Measurements from ENCODE around the gene ERICH6B.
A peak's percentile ranks its signal among the peaks of the same experiment; 100 is the strongest.

The ERICH6B gene

GRCh38 chr13:45627656-45628055 lies 12.1 kb upstream of the ERICH6B start:
- no peaks in the 10 kb centered on the region for H3K79me2 ChIP-seq (ENCODE audit: insufficient read depth, low read length)
- H2AFZ ChIP-seq (ENCODE audit: low read depth, low read length) = no peak overlapping the region
- H3K4me1 ChIP-seq (ENCODE audit: insufficient read depth, low read length) = no peaks in the 10 kb centered on the region
- no peak overlapping the region for H3K4me2 ChIP-seq (ENCODE audit: insufficient read depth, low read length)
- H4K20me1 ChIP-seq (ENCODE audit: insufficient read depth, low read length) = no peaks in the 10 kb centered on the region
- no peaks in the 10 kb centered on the region for H3K9me3 ChIP-seq (ENCODE audit: insufficient read depth, low read length, severe bottlenecking)
- H3K27me3 ChIP-seq (ENCODE audit: insufficient read depth, low read length, poor library complexity) = peaks cover 18% of the 10 kb centered on the region
- TF ChIP-seq CTCF (IDR thresholded peaks at IDR 0.05; ENCODE audit: borderline replicate concordance, extremely low read depth, low read length, poor library complexity, severe bottlenecking) = no peak
- no peak for TF ChIP-seq EZH2 (IDR thresholded peaks at IDR 0.05; ENCODE audit: borderline replicate concordance, low read depth, low read length, severe bottlenecking)
- no peaks in the 10 kb centered on the region for H3K36me3 ChIP-seq (ENCODE audit: insufficient read depth, low read length)
- H3K9ac ChIP-seq (ENCODE audit: low read depth, low read length) = no peak overlapping the region
- DNase-seq (no peak), ATAC-seq (ENCODE audit: insufficient read depth, low read depth) (no peak)
- H3K27ac ChIP-seq (ENCODE audit: low read length) = no peak overlapping the region
- no peak overlapping the region for H3K4me3 ChIP-seq (ENCODE audit: low read depth in 1 of 2, low read length in 2 of 2)

GRCh38 chr13:45626731-45627374 lies 11.3 kb upstream of the ERICH6B start:
- no peak for ATAC-seq (ENCODE audit: insufficient read depth, low read depth)
- Histone ChIP-seq H3K27ac (ENCODE audit: low read length) (no peak overlapping the region), H3K4me1 (ENCODE audit: insufficient read depth, low read length) (peaks cover 4% of the 10 kb centered on the region), H3K4me2 (ENCODE audit: insufficient read depth, low read length) (no peak overlapping the region), H4K20me1 (ENCODE audit: insufficient read depth, low read length) (no peaks in the 10 kb centered on the region), H3K36me3 (ENCODE audit: insufficient read depth, low read length) (no peaks in the 10 kb centered on the region), H2AFZ (ENCODE audit: low read depth, low read length) (no peak overlapping the region), H3K9me3 (ENCODE audit: insufficient read depth, low read length, severe bottlenecking) (no peaks in the 10 kb centered on the region), H3K4me3 (ENCODE audit: low read depth in 1 of 2, low read length in 2 of 2) (no peak overlapping the region), H3K79me2 (ENCODE audit: insufficient read depth, low read length) (no peaks in the 10 kb centered on the region), H3K27me3 (ENCODE audit: insufficient read depth, low read length, poor library complexity) (peaks cover 26% of the 10 kb centered on the region), H3K9ac (ENCODE audit: low read depth, low read length) (no peak overlapping the region)
- DNase-seq = no peak
- TF ChIP-seq EZH2 (IDR thresholded peaks at IDR 0.05; ENCODE audit: borderline replicate concordance, low read depth, low read length, severe bottlenecking) = no peak
- TF ChIP-seq CTCF (IDR thresholded peaks at IDR 0.05; ENCODE audit: borderline replicate concordance, extremely low read depth, low read length, poor library complexity, severe bottlenecking) = no peak

- Histone ChIP-seq H3K27ac (ENCODE audit: low read length) (no peak overlapping the region), H2AFZ (ENCODE audit: low read depth, low read length) (no peak overlapping the region), H3K79me2 (ENCODE audit: insufficient read depth, low read length) (no peaks in the 10 kb centered on the region), H3K4me2 (ENCODE audit: insufficient read depth, low read length) (no peak overlapping the region), H3K4me1 (ENCODE audit: insufficient read depth, low read length) (peaks cover 8% of the 10 kb centered on the region), H3K4me3 (ENCODE audit: low read depth in 1 of 2, low read length in 2 of 2) (no peak overlapping the region), H3K27me3 (ENCODE audit: insufficient read depth, low read length, poor library complexity) (peaks cover 24% of the 10 kb centered on the region), H3K9ac (ENCODE audit: low read depth, low read length) (no peak overlapping the region), H4K20me1 (ENCODE audit: insufficient read depth, low read length) (no peaks in the 10 kb centered on the region), H3K9me3 (ENCODE audit: insufficient read depth, low read length, severe bottlenecking) (no peaks in the 10 kb centered on the region), H3K36me3 (ENCODE audit: insufficient read depth, low read length) (no peaks in the 10 kb centered on the region)
- no peak for DNase-seq
- no peak for ATAC-seq (ENCODE audit: insufficient read depth, low read depth)
- no peak for TF ChIP-seq EZH2 (IDR thresholded peaks at IDR 0.05; ENCODE audit: borderline replicate concordance, low read depth, low read length, severe bottlenecking)
- TF ChIP-seq CTCF (IDR thresholded peaks at IDR 0.05; ENCODE audit: borderline replicate concordance, extremely low read depth, low read length, poor library complexity, severe bottlenecking) = peak; percentile 67
Measured at GRCh38 chr13:45623516-45624090, 8.1 kb upstream of the ERICH6B start.

Data from DND-41 (cell line).